Panc1 (cell line): Measurements from ENCODE around the gene ASAH2. TPM values are rescaled to one million over a fixed set of nuclear protein-coding genes. Genes with fewer than 3 reads are reported as not detected.

Experiments used
- ATAC-seq: fragments of 200-7000 bp; cut with Tn5 transposase; 2 replicates; pipeline ENCODE4 v1.9.1; 2020; ENCODE audit warnings: mild to moderate bottlenecking, moderate library complexity
- BruUV-seq: library from RNA; stranded (reverse); fragments of 400-500 nt; replicated peaks from 2 replicates; lab custom pipeline; 2021; lab: Mats Ljungman, UMichigan
- CTCF ChIA-PET: fragments of 300-600 bp; sonication (Branson Sonifier 250); formaldehyde crosslinking; loops from one replicate; lab custom pipeline; 2022; ENCODE audit warnings: antibody characterized with exemption; lab: Charles Lee
- POLR2A ChIA-PET: fragments of 300-600 bp; sonication (Branson Sonifier 250); formaldehyde crosslinking; loops from one replicate; lab custom pipeline; 2022; ENCODE audit warnings: antibody characterized with exemption; lab: Charles Lee
- DNase-seq: peaks from one replicate; pipeline ENCODE4 v3.0.0-alpha.2; 2010; ENCODE audit warnings: low read depth, low spot score
- H3K27ac ChIP-seq: 2 replicates; pipeline ENCODE4 v1.5.1; 2011; ENCODE audit warnings: mild to moderate bottlenecking, low read length, inconsistent platforms
- H3K27me3 ChIP-seq: fragments of 200-500 bp; sonication (Bioruptor generic); 2 replicates; pipeline ENCODE4 v1.6.0; 2014; ENCODE audit warnings: low read length, inconsistent platforms; ENCODE audit not compliant: control insufficient read depth, insufficient read depth
- H3K36me3 ChIP-seq: fragments of 200-500 bp; sonication (Bioruptor generic); 2 replicates; pipeline ENCODE4 v1.5.1; 2014; ENCODE audit warnings: inconsistent platforms, mild to moderate bottlenecking, low read length, moderate library complexity; ENCODE audit not compliant: control insufficient read depth, insufficient read depth
- H3K4me1 ChIP-seq: 2 replicates; pipeline ENCODE4 v1.5.1; 2011; ENCODE audit warnings: inconsistent platforms, mild to moderate bottlenecking, low read length, moderate library complexity; ENCODE audit not compliant: control insufficient read depth, insufficient read depth
- H3K4me3 ChIP-seq, 2 experiments: 2 replicates each; pipeline ENCODE4 v1.5.1; 2011 to 2012; ENCODE audit warnings: low read depth in 2 of 2, low read length in 2 of 2, mild to moderate bottlenecking in 2 of 2, inconsistent platforms in 1 of 2, moderate library complexity in 1 of 2
- H3K9me3 ChIP-seq: fragments of 200-500 bp; sonication (Bioruptor generic); 2 replicates; pipeline ENCODE4 v1.5.1; 2014; ENCODE audit warnings: low read depth, mild to moderate bottlenecking, inconsistent platforms, low read length, moderate library complexity; ENCODE audit not compliant: control insufficient read depth, insufficient read depth
- POLR2AphosphoS5 ChIP-seq: IDR thresholded peaks from 2 replicates; pipeline ENCODE4 v1.6.1; 2012; ENCODE audit warnings: mild to moderate bottlenecking, low read depth, low read length, moderate library complexity
- SIN3A ChIP-seq: IDR thresholded peaks from 2 replicates; pipeline ENCODE4 v1.6.1; 2012; ENCODE audit warnings: low read depth, mild to moderate bottlenecking, low read length, moderate library complexity, borderline replicate concordance; ENCODE audit not compliant: insufficient read depth
- TCF7L2 ChIP-seq: IDR thresholded peaks from 2 replicates; pipeline ENCODE4 v1.6.1; 2011; ENCODE audit warnings: mild to moderate bottlenecking, low read depth, low read length, inconsistent platforms
- in situ Hi-C: cut with HindIII; loops from 2 replicates; pipeline ENCODE4 v1.10.0; 2016; ENCODE audit warnings: low sequenced_read_pairs, low pct_unique_long_range_greater_than_20kb
- intact Hi-C: fragments of 100-400 bp; cut with micrococcal nuclease; formaldehyde crosslinking; loops from one replicate; pipeline ENCODE4 v1.10.0; 2022; ENCODE audit not compliant: unreplicated experiment
- total RNA-seq: library from RNA; stranded (reverse); gene quantifications from one replicate; pipeline ENCODE4 v1.2.1, GENCODE V29; 2021; ENCODE audit not compliant: unreplicated experiment
- TF ChIP-seq, protein P1 (sequence below): fragments of 450-650 bp; IDR thresholded peaks from 2 replicates; pipeline ENCODE4 v1.5.1; 2017; ENCODE audit warnings: mild to moderate bottlenecking
- TF ChIP-seq, protein P2 (sequence below), 2 experiments: IDR thresholded peaks; 2 replicates each; pipeline ENCODE4 v1.6.1; 2011 to 2012; ENCODE audit warnings: low read depth in 2 of 2, control low read depth in 1 of 2, low read length in 1 of 2, mild to moderate bottlenecking in 1 of 2, moderate library complexity in 1 of 2; ENCODE audit not compliant: insufficient read depth in 1 of 2

The ASAH2 gene
- total RNA-seq, 1 experiment from 2014 or later: 6.5 TPM

DNA sequence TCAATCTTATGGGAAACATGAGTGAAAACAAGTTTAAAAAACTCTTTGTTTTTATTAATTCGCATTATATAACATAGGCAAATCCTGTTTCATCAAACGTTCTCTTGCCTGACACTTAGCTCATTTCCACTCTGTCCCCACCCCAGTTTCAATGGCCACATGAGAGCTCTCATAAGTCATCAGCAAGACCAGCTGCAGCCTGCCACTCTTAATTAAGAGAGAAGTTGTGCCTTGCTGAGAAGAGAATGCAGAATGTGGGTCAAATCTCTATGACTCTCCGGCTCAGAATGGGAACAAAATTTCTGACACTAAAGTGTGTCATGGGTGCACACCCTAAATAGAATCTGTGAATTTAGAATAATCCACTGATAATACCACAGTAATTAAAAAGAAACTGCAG is 39.6 kb downstream of the ASAH2 start:
- ChIA-PET CTCF (no interaction called here), POLR2A (no interaction called here)
- in situ Hi-C loops: no loop called here
- intact Hi-C loops: no loop called here
- no peaks in the 10 kb centered on the region for H3K9me3 ChIP-seq
- ATAC-seq (no peak), DNase-seq (no peak)
- H3K27me3 ChIP-seq: peaks cover 7% of the 10 kb centered on the region; the same call in 1 of the 2 replicates
- TF ChIP-seq, protein P1, sequence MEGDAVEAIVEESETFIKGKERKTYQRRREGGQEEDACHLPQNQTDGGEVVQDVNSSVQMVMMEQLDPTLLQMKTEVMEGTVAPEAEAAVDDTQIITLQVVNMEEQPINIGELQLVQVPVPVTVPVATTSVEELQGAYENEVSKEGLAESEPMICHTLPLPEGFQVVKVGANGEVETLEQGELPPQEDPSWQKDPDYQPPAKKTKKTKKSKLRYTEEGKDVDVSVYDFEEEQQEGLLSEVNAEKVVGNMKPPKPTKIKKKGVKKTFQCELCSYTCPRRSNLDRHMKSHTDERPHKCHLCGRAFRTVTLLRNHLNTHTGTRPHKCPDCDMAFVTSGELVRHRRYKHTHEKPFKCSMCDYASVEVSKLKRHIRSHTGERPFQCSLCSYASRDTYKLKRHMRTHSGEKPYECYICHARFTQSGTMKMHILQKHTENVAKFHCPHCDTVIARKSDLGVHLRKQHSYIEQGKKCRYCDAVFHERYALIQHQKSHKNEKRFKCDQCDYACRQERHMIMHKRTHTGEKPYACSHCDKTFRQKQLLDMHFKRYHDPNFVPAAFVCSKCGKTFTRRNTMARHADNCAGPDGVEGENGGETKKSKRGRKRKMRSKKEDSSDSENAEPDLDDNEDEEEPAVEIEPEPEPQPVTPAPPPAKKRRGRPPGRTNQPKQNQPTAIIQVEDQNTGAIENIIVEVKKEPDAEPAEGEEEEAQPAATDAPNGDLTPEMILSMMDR: no peak
- no peaks in the 10 kb centered on the region for H3K4me1 ChIP-seq
- H3K27ac ChIP-seq: no peak overlapping the region
- no peak overlapping the region for H3K4me3 ChIP-seq
- no peaks in the 10 kb centered on the region for H3K36me3 ChIP-seq
- no TSS peak for BruUV-seq

DNA sequence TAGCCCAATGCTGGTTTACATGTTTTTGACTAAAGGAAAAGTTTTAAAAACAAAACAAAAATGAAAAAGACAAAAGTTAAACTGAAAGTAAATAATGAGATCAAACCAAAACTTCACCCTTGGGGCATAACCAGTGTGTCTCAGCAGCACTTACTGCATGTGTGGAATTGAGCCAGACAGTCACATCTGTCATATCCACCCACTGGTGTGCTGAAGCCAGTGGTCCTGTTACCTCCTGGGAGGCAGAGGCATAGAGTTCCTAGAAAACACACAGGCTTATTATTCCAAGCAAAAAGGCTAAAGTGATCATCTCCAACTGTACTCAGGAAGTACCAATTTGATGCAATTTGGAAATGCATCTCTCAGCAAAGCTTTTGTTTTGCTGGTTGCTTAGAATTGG is 40.4 kb downstream of the ASAH2 start:
- no TSS peak for BruUV-seq
- intact Hi-C loops: no loop called here
- DNase-seq (no peak), ATAC-seq (no peak)
- ChIA-PET CTCF (interaction anchor here (0.6 kb wide), 1 partner anchor 46 kb away, joined by 3 read pairs; no protein-coding TSS in a partner anchor), POLR2A (no interaction called here)
- TF ChIP-seq, protein P2, sequence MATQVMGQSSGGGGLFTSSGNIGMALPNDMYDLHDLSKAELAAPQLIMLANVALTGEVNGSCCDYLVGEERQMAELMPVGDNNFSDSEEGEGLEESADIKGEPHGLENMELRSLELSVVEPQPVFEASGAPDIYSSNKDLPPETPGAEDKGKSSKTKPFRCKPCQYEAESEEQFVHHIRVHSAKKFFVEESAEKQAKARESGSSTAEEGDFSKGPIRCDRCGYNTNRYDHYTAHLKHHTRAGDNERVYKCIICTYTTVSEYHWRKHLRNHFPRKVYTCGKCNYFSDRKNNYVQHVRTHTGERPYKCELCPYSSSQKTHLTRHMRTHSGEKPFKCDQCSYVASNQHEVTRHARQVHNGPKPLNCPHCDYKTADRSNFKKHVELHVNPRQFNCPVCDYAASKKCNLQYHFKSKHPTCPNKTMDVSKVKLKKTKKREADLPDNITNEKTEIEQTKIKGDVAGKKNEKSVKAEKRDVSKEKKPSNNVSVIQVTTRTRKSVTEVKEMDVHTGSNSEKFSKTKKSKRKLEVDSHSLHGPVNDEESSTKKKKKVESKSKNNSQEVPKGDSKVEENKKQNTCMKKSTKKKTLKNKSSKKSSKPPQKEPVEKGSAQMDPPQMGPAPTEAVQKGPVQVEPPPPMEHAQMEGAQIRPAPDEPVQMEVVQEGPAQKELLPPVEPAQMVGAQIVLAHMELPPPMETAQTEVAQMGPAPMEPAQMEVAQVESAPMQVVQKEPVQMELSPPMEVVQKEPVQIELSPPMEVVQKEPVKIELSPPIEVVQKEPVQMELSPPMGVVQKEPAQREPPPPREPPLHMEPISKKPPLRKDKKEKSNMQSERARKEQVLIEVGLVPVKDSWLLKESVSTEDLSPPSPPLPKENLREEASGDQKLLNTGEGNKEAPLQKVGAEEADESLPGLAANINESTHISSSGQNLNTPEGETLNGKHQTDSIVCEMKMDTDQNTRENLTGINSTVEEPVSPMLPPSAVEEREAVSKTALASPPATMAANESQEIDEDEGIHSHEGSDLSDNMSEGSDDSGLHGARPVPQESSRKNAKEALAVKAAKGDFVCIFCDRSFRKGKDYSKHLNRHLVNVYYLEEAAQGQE (IDR thresholded peaks at IDR 0.05; ENCODE audit: insufficient read depth in 1 of 2, low read depth in 2 of 2, low read length in 1 of 2): no peak
- TF ChIP-seq SIN3A (no peak), TCF7L2 (no peak), POLR2AphosphoS5 (no peak)
- TF ChIP-seq, protein P1: no peak
- no peak overlapping the region for H3K27ac ChIP-seq
- H3K36me3 ChIP-seq: no peaks in the 10 kb centered on the region
- no peaks in the 10 kb centered on the region for H3K9me3 ChIP-seq
- H3K4me3 ChIP-seq: no peak overlapping the region
- H3K4me1 ChIP-seq: no peaks in the 10 kb centered on the region
- in situ Hi-C loops: no loop called here
- H3K27me3 ChIP-seq: peaks cover 8% of the 10 kb centered on the region; the same call in 1 of the 2 replicates

Other genes with a start within 250 kb of the ASAH2 start
- gene WASHC2A, start 183.6 kb downstream of the ASAH2 start, total RNA-seq: 67.0 TPM